ENCODE measurements around the gene SLC26A3. TPM values are rescaled to one million over a fixed set of nuclear protein-coding genes. Genes with fewer than 3 reads are reported as not detected.

The SLC26A3 gene
- total RNA-seq, 2 experiments from 2014 or later = not detected

DNA sequence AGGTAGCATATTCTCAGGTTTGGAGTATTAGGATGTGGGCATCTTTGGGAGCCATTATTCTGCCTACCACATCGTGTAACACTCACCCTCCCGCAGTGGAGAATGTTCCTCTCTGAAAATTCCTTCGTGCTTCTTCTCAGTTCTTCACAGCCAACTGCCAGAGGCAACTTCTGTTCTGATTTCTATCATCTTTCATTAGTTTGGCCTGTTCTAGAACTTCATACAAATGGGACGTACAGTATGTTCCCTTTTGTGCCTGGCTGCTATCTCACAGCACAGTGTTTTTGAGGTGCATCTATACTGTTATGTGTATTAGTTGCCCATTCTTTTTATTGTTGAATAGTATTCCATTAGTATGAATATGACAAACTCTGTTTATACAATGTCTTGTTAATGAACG, 8.9 kb upstream of the SLC26A3 start:
- no peaks in the 10 kb centered on the region for H3K27me3 Mint-ChIP-seq (ENCODE audit: low read depth)
- no peak overlapping the region for H3K4me3 Mint-ChIP-seq
- H3K9me3 Mint-ChIP-seq = peaks cover 2% of the 10 kb centered on the region
- DNase-seq = no peak
- H3K27ac Mint-ChIP-seq = no peak overlapping the region
- intact Hi-C loops (cut with micrococcal nuclease) = loop anchor here (10.0 kb wide), 2 partner anchors 637 to 1447 kb away; no protein-coding TSS in a partner anchor
- CTCF ChIA-PET = interaction anchor here (1.0 kb wide), 1 partner anchor 53 kb away, joined by 3 read pairs; no protein-coding TSS in a partner anchor
- peaks cover 32% of the 10 kb centered on the region for H3K4me1 Mint-ChIP-seq (ENCODE audit: low read depth)
- H3K36me3 Mint-ChIP-seq (ENCODE audit: low read depth) = no peaks in the 10 kb centered on the region

DNA sequence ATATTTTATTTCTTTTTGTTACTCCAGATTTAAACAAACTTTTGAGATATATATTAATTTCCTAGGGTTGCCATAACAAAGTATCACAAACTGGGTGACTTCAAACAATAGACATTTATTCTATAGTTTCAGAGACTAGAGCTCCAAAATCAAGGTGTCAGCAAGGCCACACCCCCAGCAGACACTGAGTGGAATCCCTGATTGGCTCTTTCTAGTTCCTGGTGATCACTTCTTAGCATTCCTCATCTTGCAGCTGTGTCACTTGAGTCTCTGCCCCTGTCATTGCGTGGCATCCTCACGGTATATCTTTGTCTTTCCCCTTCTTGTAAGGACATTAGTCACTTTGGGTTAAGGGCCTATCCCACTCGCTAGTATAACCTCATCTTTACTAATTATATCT, 7.6 kb upstream of the SLC26A3 start:
- Mint-ChIP-seq H3K36me3 (ENCODE audit: low read depth) (no peaks in the 10 kb centered on the region), H3K4me1 (ENCODE audit: low read depth) (peaks cover 23% of the 10 kb centered on the region), H3K4me3 (no peak overlapping the region), H3K27ac (no peak overlapping the region), H3K9me3 (peaks cover 2% of the 10 kb centered on the region), H3K27me3 (ENCODE audit: low read depth) (no peaks in the 10 kb centered on the region)
- CTCF ChIA-PET = interaction anchor here (0.6 kb wide), 1 partner anchor 353 kb away, joined by 5 read pairs; no protein-coding TSS in a partner anchor
- intact Hi-C loops (cut with micrococcal nuclease) = loop anchor here (10.0 kb wide), 2 partner anchors 636 to 1446 kb away; no protein-coding TSS in a partner anchor
- DNase-seq = peak; percentile 17

DNA sequence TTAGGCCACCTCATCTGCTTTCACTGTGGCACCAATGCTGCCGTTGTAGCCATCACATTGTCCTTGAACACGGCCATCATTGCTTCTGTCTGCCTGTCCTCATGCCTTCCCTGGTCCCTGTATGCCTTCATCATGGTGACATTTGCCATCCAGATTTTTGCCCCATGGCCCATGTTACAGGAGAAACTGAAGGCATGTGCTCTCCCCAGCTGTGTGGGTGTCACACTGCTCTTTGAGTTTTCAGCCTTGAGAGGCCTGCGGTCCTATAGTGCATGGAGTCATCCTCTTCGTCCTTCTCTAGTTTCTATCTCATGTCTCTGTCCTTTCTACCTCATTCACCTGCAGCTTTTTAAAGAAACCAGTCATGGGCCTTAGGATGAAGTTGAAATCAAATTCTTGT, 6.2 kb upstream of the SLC26A3 start:
- H3K4me3 Mint-ChIP-seq = no peak overlapping the region
- H3K36me3 Mint-ChIP-seq (ENCODE audit: low read depth) = no peaks in the 10 kb centered on the region
- no peak overlapping the region for H3K27ac Mint-ChIP-seq
- no peaks in the 10 kb centered on the region for H3K27me3 Mint-ChIP-seq (ENCODE audit: low read depth)
- no peaks in the 10 kb centered on the region for H3K9me3 Mint-ChIP-seq
- H3K4me1 Mint-ChIP-seq (ENCODE audit: low read depth) = peaks cover 10% of the 10 kb centered on the region
- no peak for DNase-seq
- CTCF ChIA-PET = interaction anchor here (0.6 kb wide), 1 partner anchor 66 kb away, joined by 3 read pairs; no protein-coding TSS in a partner anchor
- intact Hi-C loops (cut with micrococcal nuclease) = no loop called here

DNA sequence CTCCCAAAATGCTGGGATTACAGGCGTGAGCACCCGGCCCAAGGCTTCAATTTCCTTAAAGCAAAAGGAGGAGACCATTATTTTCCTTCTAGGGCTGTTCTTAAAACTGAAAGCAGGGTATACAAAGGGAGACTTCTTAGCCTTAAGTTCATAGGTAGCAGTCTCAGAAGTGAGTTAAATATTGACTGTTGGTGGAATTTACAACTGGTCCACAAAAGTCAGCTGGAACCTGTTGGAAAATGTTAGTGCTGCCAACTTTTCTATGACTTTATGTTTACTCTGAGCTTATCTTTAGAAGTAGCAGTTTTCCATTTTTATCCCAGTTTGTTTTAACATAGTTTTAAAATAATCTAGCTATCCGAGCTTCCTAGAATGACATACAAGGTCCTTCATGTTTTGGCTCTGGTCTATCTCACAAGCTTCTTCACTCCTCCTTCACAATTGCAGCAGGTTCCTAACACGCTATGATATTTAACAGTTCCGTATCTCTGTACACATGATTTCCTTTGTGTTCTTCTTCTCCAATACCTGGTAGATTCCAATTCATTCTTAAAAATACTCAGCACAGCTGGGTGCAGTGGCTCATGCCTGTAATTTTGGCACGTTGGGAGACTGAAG, 3.3 kb downstream of the SLC26A3 start:
- CTCF ChIA-PET = no interaction called here

DNA sequence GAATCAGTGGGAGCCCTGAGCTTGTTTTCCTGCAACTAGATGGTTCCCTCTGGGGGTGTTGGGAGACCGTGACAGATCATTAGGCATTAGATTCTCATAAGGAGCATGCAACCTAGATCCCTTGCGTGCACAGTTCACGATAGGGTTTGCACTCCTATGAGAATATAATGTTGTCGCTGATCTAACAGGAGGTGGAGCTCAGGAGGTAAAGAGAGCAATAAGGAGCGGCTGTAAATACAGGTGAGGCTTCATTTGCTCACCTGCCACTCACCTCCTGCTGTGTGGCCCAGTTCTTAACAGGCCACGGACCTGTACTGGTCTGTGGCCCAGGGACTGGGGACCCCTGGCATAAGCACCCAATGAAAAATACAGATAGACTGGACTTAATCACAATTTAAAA, 10.7 kb downstream of the SLC26A3 start:
- H3K4me1 Mint-ChIP-seq (ENCODE audit: low read depth) = no peaks in the 10 kb centered on the region
- CTCF ChIA-PET = interaction anchor here (0.6 kb wide), 1 partner anchor 763 kb away, joined by 3 read pairs; no protein-coding TSS in a partner anchor
- no peaks in the 10 kb centered on the region for H3K36me3 Mint-ChIP-seq (ENCODE audit: low read depth)
- H3K9me3 Mint-ChIP-seq = no peaks in the 10 kb centered on the region
- H3K27ac Mint-ChIP-seq = no peak overlapping the region
- intact Hi-C loops (cut with micrococcal nuclease) = no loop called here
- H3K4me3 Mint-ChIP-seq = no peak overlapping the region
- H3K27me3 Mint-ChIP-seq (ENCODE audit: low read depth) = peaks cover 12% of the 10 kb centered on the region
- no peak for DNase-seq

More for the DNA sequence above, 3.3 kb downstream of the SLC26A3 start:
- no peak overlapping the region for H3K4me3 Mint-ChIP-seq
- H3K36me3 Mint-ChIP-seq (ENCODE audit: low read depth) = no peaks in the 10 kb centered on the region
- H3K4me1 Mint-ChIP-seq (ENCODE audit: low read depth) = no peaks in the 10 kb centered on the region
- DNase-seq = no peak
- H3K27me3 Mint-ChIP-seq (ENCODE audit: low read depth) = peaks cover 3% of the 10 kb centered on the region
- intact Hi-C loops (cut with micrococcal nuclease) = no loop called here
- no peak overlapping the region for H3K27ac Mint-ChIP-seq
- no peaks in the 10 kb centered on the region for H3K9me3 Mint-ChIP-seq

DNA sequence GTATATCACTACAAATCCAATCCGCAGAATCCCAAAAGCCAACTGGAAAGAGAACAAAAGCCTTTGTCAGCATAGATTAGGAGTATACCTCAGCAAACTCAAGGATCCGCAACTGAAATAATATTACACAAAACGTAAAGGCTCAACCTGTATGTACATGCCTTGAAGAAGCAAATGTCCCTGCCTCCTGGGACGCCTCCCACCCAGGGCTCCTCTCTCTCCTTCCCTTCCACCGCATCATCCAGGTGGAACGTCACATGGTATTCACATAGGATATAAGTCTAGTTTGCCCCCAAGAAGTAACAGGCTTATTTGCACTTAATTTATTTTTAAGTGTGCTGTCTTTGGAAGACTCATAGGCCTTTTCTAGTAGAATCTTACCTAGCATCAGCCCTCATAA, 13.4 kb downstream of the SLC26A3 start:
- Mint-ChIP-seq H3K27ac (no peak overlapping the region), H3K27me3 (ENCODE audit: low read depth) (peaks cover 12% of the 10 kb centered on the region), H3K4me1 (ENCODE audit: low read depth) (peaks cover 14% of the 10 kb centered on the region), H3K9me3 (no peaks in the 10 kb centered on the region), H3K4me3 (no peak overlapping the region), H3K36me3 (ENCODE audit: low read depth) (no peaks in the 10 kb centered on the region)
- no peak for DNase-seq
- CTCF ChIA-PET = no interaction called here
- intact Hi-C loops (cut with micrococcal nuclease) = no loop called here

DNA sequence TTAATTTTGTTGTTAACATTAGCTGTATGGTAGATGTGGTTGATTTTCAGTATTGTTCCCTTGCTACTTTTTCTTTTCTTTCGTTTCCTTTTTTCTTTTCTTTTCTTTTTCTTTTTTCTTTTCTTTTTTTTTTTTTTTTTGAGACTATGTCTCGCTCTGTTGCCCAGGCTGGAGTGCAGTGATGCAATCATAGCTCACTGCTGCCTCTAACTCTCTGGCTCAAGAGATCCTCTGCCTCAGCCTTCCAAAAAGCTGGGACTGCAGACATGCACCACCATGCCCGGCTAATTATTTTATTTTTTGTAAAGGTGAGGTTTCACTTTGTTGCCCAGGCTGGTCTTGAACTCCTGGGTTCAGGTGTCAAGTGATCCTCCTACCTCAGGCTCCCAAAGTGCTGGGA, 14.4 kb downstream of the SLC26A3 start:
- DNase-seq = no peak
- no peak overlapping the region for H3K27ac Mint-ChIP-seq
- peaks cover 6% of the 10 kb centered on the region for H3K27me3 Mint-ChIP-seq (ENCODE audit: low read depth)
- H3K36me3 Mint-ChIP-seq (ENCODE audit: low read depth) = no peaks in the 10 kb centered on the region
- intact Hi-C loops (cut with micrococcal nuclease) = no loop called here
- no peaks in the 10 kb centered on the region for H3K9me3 Mint-ChIP-seq
- H3K4me3 Mint-ChIP-seq = no peak overlapping the region
- CTCF ChIA-PET = interaction anchor here (0.6 kb wide), 1 partner anchor 23 kb away, joined by 3 read pairs; no protein-coding TSS in a partner anchor
- H3K4me1 Mint-ChIP-seq (ENCODE audit: low read depth) = peaks cover 14% of the 10 kb centered on the region

DNA sequence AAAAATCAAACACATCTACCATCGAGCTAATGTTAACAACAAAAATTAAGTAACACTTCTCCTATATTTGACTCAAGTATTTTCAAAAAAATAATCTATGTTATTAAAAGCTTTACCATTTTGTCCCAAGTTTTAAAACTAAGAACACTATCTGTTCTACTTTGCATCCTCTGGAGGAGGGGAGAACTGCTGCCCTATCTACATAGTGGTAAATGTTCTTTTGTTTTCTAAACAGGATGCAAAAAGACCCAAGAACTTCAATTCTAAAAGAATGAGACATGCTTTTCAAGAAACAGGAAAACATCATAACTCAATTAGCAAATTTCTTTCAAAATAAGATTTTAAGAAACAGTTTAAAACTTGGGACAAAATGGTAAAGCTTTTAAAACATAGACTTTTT, 14.8 kb downstream of the SLC26A3 start:
- no peak for DNase-seq
- Mint-ChIP-seq H3K4me1 (ENCODE audit: low read depth) (peaks cover 14% of the 10 kb centered on the region), H3K36me3 (ENCODE audit: low read depth) (no peaks in the 10 kb centered on the region), H3K9me3 (no peaks in the 10 kb centered on the region), H3K27ac (no peak overlapping the region), H3K4me3 (no peak overlapping the region), H3K27me3 (ENCODE audit: low read depth) (peaks cover 5% of the 10 kb centered on the region)
- CTCF ChIA-PET = interaction anchor here (0.6 kb wide), 1 partner anchor 23 kb away, joined by 3 read pairs; no protein-coding TSS in a partner anchor
- intact Hi-C loops (cut with micrococcal nuclease) = no loop called here

DNA sequence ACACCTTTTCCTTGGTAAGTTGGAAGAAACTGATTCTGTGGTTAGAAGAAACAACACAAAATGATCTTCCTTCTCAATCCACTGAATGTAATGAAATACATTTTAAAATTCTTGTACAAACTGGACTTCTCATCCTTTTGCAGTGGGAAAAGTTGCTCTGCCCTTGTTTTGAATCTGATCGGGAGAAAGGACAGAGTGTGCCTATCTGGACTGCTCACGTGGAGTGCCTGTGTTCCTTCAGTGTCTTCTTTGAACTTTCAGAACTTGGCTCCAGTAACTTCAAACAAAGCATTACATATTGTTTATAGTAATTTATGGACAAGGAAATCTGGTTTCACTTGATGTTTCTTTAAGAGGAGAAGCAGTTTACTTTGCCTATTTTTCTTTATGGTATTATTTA, 17.1 kb downstream of the SLC26A3 start:
- intact Hi-C loops (cut with micrococcal nuclease) = no loop called here
- Mint-ChIP-seq H3K9me3 (no peaks in the 10 kb centered on the region), H3K27ac (no peak overlapping the region), H3K27me3 (ENCODE audit: low read depth) (peaks cover 4% of the 10 kb centered on the region), H3K4me1 (ENCODE audit: low read depth) (peaks cover 14% of the 10 kb centered on the region), H3K36me3 (ENCODE audit: low read depth) (no peaks in the 10 kb centered on the region), H3K4me3 (no peak overlapping the region)
- DNase-seq = no peak
- CTCF ChIA-PET = no interaction called here

DNA sequence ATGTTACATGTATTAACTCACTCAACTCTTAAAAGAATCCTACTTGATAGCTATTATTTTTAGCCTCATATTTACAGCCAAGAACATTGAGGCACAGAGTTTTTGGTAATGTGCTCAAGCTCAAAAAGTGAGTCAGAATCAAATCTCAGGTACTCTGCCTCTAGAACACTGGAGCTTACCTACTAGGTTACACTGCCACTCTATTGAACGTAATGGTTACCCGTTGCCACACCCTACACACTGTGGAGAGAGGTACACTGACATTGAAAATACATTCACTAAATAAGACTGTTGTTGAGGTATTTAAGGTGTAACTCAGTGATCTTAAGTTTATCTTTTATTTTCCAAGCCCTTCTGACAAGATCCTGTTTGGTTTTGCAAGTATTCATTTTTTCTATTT, 17.9 kb downstream of the SLC26A3 start:
- H3K36me3 Mint-ChIP-seq (ENCODE audit: low read depth) = no peaks in the 10 kb centered on the region
- intact Hi-C loops (cut with micrococcal nuclease) = no loop called here
- CTCF ChIA-PET = interaction anchor here (0.6 to 1.7 kb wide), 2 partner anchors 65 to 89 kb away, joined by 3 to 4 read pairs; no protein-coding TSS in a partner anchor
- peaks cover 14% of the 10 kb centered on the region for H3K4me1 Mint-ChIP-seq (ENCODE audit: low read depth)
- no peak overlapping the region for H3K27ac Mint-ChIP-seq
- no peak for DNase-seq
- H3K9me3 Mint-ChIP-seq = no peaks in the 10 kb centered on the region
- H3K27me3 Mint-ChIP-seq (ENCODE audit: low read depth) = no peaks in the 10 kb centered on the region
- H3K4me3 Mint-ChIP-seq = no peak overlapping the region

DNA sequence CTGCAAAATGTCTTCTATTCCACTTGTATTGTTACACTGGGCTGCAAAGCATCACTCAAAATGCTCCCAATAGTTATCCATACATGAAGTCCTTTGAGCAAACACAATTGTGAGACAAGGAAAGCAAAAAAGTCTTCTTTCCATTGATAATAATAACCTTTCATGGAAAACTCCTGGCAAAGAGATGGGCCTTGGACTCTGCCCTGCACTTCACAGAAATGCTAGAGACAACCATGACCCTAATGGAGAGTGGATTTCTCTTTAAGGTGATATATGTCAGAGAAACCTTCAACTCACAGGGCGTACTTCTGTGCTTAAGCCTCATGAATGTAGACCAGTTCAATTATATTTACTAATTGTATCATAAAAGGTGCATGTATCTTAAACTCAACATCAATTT, 19.4 kb downstream of the SLC26A3 start:
- H3K4me3 Mint-ChIP-seq = no peak overlapping the region
- peaks cover 14% of the 10 kb centered on the region for H3K4me1 Mint-ChIP-seq (ENCODE audit: low read depth)
- H3K36me3 Mint-ChIP-seq (ENCODE audit: low read depth) = no peaks in the 10 kb centered on the region
- no peak overlapping the region for H3K27ac Mint-ChIP-seq
- intact Hi-C loops (cut with micrococcal nuclease) = no loop called here
- H3K27me3 Mint-ChIP-seq (ENCODE audit: low read depth) = no peaks in the 10 kb centered on the region
- no peaks in the 10 kb centered on the region for H3K9me3 Mint-ChIP-seq
- no peak for DNase-seq
- CTCF ChIA-PET = interaction anchor here (0.6 to 1.7 kb wide), 2 partner anchors 91 kb away, joined by 3 to 4 read pairs; no protein-coding TSS in a partner anchor

DNA sequence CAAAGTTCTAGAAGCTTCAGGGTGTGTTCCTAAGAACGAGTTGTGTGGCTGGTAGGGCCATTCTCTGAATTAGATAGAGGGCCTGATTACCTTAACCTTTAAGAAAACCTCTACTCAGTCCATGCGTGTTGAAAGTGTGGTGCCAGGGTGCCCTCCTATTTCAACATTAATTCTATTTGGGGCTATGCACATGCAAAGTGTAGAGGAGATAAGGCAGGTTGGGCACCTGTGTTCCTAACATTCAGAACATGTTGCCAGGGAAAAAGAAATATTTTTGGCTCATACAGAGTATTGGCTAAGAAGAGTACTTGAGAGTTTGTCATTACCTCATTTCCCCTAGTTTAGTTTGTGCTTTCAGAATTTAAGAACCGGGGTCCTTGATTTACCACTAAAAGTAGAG, 20.6 kb downstream of the SLC26A3 start:
- DNase-seq = no peak
- CTCF ChIA-PET = no interaction called here
- peaks cover 14% of the 10 kb centered on the region for H3K4me1 Mint-ChIP-seq (ENCODE audit: low read depth)
- intact Hi-C loops (cut with micrococcal nuclease) = no loop called here
- no peak overlapping the region for H3K27ac Mint-ChIP-seq
- no peaks in the 10 kb centered on the region for H3K9me3 Mint-ChIP-seq
- no peaks in the 10 kb centered on the region for H3K36me3 Mint-ChIP-seq (ENCODE audit: low read depth)
- no peak overlapping the region for H3K4me3 Mint-ChIP-seq
- no peaks in the 10 kb centered on the region for H3K27me3 Mint-ChIP-seq (ENCODE audit: low read depth)

DNA sequence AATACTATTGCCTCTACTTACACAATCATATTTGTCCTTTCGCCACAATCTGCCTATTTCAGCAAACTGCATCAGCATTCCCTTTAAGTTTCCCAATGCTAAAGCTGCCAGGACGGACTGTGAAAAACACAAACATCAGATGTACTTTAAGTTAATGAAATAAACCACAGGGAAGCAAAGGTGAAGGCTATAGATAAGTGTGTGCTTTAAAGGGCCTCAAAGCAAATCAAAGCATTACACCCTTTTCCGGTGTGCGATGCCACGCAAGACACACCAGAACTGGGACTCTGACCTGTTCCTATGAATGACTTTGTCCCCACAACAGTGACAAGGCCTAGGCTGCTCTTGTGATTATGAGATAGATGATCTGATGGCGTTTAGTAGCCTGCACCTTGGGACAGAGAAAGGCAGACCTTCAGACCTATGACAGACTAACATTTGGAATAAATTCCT, 23.4 kb downstream of the SLC26A3 start:
- CTCF ChIA-PET = no interaction called here
- intact Hi-C loops (cut with micrococcal nuclease) = no loop called here
- no peaks in the 10 kb centered on the region for H3K9me3 Mint-ChIP-seq
- H3K27ac Mint-ChIP-seq = no peak overlapping the region
- no peaks in the 10 kb centered on the region for H3K36me3 Mint-ChIP-seq (ENCODE audit: low read depth)
- no peak overlapping the region for H3K4me3 Mint-ChIP-seq
- H3K27me3 Mint-ChIP-seq (ENCODE audit: low read depth) = no peaks in the 10 kb centered on the region
- no peak for DNase-seq
- no peaks in the 10 kb centered on the region for H3K4me1 Mint-ChIP-seq (ENCODE audit: low read depth)

Data from activated naive CD4-positive, alpha-beta T cell treated with anti-CD3 and anti-CD28 coated beads for 36 hours (primary cell).